ENCODE measurements around the gene C1orf21.

The C1orf21 gene

GRCh38 chr1:184438363-184438762 is 51.5 kb downstream of the C1orf21 start:
- DNase-seq (ENCODE audit: low read depth): no peak
- TF ChIP-seq CTCF (IDR thresholded peaks at IDR 0.05; ENCODE audit: low read length, missing control alignments): no peak
- H3K4me3 ChIP-seq (replicated peaks; ENCODE audit: low read depth, low read length): no peak overlapping the region

- DNase-seq (ENCODE audit: low read depth): no peak
- TF ChIP-seq CTCF (IDR thresholded peaks at IDR 0.05; ENCODE audit: low read length, missing control alignments): no peak
- H3K4me3 ChIP-seq (replicated peaks; ENCODE audit: low read depth, low read length): no peak overlapping the region
Observed at GRCh38 chr1:184442260-184442659, 55.4 kb downstream of the C1orf21 start.

DNA sequence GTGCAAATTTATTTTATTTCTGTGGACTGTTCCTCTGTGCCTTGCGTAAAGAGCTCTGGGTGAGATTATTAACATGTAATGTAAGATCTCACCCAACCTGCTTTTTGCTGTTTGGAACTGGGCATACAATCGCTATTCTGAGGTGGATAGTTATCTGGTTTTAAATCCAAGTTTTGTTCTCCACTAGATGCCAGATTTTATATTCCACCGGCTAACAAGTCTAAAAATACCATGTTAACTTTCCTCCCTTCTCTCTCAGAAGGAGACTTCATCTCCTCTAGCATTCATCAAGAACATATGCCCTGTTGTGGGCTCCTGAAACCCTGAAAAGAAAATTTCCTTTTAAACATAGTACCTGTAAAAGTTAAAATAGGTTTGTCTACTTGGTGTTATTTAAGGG is 56.4 kb downstream of the C1orf21 start:
- TF ChIP-seq CTCF (IDR thresholded peaks at IDR 0.05; ENCODE audit: low read length, missing control alignments): no peak
- no peak for DNase-seq (ENCODE audit: low read depth)
- H3K4me3 ChIP-seq (replicated peaks; ENCODE audit: low read depth, low read length): no peak overlapping the region

GRCh38 chr1:184443624-184444023 is 56.8 kb downstream of the C1orf21 start:
- no peak overlapping the region for H3K4me3 ChIP-seq (replicated peaks; ENCODE audit: low read depth, low read length)
- DNase-seq (ENCODE audit: low read depth): no peak
- TF ChIP-seq CTCF (IDR thresholded peaks at IDR 0.05; ENCODE audit: low read length, missing control alignments): no peak

DNA sequence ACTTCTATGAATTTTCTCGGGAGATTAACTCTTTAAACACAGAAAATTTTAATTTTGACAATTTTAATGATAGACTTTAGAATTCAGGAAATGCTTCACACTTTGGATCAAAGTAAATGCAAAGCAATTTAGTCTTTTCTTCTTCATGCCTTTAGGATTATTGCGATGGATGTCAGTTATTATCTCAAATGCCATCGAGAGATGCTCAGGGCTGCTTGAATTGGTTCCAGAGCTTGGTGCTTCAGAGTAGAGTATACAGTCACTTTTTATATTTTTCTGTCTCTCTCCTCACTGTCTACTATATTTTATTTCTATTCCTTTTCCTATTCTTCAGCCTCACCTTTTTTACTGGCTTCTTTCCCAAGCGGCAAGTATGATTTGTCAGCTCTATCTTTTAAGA is 59.2 kb downstream of the C1orf21 start:
- DNase-seq (ENCODE audit: low read depth): no peak
- no peak overlapping the region for H3K4me3 ChIP-seq (replicated peaks; ENCODE audit: low read depth, low read length)
- TF ChIP-seq CTCF (IDR thresholded peaks at IDR 0.05; ENCODE audit: low read length, missing control alignments): no peak

DNA sequence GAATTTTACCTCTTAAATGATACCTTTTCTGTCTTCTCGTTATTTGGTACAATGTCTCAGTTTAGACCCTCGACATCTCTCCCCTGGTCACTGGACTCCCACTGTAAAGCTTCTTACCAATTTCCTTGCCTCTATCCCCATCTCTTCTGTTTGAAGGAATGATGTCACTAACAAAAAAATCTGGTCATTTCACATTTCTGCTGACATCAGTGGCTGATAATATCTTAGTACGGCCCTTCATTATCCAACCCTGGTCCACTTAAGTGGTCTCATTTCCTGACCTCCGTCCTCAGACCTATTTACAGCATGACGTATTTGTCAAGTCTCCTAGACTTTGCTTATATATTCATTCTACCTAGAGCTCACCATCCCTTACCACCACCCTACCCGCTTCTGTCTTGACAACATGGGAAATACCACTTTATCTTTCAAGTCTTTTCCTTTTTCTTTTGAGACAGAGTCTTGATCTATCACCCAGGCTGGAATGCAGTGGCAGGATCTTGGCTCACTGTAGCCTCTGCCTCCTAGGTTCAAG is 60.9 kb downstream of the C1orf21 start:
- no peak for TF ChIP-seq CTCF (IDR thresholded peaks at IDR 0.05; ENCODE audit: low read length, missing control alignments)
- no peak for DNase-seq (ENCODE audit: low read depth)
- H3K4me3 ChIP-seq (replicated peaks; ENCODE audit: low read depth, low read length): no peak overlapping the region

DNA sequence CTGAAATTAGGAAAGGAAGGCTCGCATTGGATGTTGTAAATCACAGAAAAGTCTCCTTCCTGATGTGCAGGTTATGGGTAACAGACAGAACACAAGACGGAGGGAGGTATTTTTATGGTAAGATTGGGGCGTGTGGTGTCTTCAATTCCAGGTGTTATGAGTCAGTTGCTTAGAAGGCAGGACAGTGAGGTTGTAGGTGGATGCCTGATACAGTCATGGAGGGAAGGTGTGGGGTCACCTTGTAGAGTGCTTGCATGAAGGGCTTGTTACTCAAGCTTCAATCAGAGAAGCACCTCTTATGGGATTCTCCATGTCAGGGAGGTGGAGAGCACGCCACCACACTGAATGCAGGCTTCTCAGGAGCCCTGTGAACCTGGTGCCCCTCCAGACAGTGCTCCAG is 63.1 kb downstream of the C1orf21 start:
- TF ChIP-seq CTCF (IDR thresholded peaks at IDR 0.05; ENCODE audit: low read length, missing control alignments): no peak
- DNase-seq (ENCODE audit: low read depth): no peak
- H3K4me3 ChIP-seq (replicated peaks; ENCODE audit: low read depth, low read length): no peak overlapping the region
